Kidney tubule cell (primary cell): ENCODE results near the gene MACROD1.
A peak's percentile ranks its signal among the peaks of the same experiment; 100 is the strongest.

Experiments
- DNase-seq: peaks from one replicate; pipeline ENCODE4 v3.0.0-alpha.2; 2018; ENCODE audit warnings: low spot score

MACROD1 gene

DNA sequence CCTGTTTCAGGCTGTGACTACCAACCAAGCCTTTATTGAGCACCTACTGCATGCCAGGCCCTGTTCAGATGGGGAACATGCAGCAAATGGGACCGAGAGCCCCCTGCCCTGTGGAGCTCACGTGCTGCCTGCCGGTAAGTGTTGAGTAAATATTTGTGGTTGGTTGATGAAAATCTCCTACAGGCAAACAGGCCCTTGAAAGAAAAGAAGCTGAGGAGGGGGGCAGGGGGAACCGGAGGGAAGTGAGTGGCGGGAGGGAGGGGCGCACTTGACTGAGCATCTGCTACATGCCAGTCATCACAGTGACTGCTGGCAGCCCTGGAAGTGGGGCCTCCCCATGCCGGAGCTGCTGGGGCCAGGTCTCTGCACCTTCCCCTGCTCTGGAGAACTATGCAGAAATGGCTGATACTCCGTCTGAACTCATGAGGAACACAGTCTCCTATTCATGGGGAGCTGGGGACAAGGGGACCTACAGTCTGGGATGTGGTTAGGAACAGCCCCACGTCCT lies 34.2 kb downstream of the MACROD1 start:
- no peak for DNase-seq

DNA sequence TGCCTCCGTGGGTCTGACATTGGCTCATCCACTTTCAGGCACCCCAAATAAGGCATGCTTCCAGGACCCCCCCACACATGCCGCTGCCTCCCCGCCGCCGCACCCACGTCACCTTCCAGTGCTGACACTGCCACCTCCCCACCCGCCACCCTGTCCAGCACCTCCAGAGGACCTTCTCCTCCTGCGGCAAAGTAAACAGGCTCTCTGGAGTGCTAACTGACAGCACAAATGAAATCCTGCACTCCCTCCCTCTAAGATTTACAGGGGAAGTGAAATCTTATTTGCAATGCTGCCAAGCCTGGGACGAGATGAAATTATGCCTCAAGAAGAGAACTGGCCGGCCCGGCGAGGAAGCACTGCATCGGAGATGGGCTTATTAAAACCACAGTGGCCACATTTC lies 35.3 kb downstream of the MACROD1 start:
- DNase-seq: no peak

DNA sequence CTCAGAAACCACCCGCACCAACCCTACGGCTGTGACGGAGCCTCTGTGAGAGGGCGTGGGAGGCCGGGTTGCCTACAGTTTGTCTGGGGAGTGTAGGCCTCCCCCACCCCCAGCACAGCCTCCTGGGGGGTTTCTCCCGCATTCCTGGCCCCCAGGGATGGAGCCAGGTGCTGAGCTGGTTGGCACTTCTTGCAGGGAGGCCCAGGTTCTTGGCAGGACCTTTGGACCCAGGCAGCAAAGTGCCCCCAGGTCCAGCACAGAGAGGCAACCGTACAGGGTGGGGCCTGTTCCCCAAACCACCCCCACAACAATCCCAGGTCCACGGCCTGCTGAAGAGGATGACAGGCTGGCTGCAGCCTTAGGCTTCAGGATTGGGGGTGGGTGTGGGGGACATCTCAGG lies 36.5 kb downstream of the MACROD1 start:
- no peak for DNase-seq

DNA sequence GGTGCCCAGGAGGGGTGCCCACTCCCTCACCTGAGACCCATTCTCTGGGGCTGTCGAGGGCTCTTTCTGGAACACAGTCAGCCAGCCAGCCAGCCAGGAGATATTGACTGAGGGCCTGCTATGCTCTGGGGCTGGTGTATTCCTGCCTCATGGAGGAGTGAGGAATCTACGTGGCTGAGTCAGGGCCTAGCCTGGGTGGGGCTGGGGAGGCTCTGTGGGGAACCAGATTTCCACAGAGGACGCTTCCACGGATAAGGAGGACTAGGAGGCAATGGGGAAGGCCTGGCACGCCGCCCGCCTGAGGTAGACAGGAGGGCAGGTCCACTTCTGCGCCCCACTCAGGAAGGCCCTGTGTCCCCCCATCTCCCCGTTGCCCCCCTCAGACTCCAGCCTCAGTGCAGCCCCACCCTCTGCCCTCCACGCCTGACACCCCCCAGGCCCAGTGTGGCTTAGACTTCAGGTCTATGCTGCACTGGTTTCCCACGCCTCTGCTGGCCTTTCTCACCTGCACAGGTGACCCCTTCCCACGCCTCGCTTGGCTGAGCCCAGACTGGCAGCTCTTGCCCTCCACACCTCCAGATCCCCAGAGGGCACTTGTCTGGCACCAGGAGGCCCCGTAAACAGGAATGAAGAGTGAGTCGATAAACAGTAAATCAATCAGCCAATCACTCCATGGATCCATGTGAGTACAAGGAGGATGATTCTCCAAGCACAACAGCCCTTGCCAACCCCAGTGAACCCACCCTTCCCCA lies 37.5 kb downstream of the MACROD1 start:
- no peak for DNase-seq

DNA sequence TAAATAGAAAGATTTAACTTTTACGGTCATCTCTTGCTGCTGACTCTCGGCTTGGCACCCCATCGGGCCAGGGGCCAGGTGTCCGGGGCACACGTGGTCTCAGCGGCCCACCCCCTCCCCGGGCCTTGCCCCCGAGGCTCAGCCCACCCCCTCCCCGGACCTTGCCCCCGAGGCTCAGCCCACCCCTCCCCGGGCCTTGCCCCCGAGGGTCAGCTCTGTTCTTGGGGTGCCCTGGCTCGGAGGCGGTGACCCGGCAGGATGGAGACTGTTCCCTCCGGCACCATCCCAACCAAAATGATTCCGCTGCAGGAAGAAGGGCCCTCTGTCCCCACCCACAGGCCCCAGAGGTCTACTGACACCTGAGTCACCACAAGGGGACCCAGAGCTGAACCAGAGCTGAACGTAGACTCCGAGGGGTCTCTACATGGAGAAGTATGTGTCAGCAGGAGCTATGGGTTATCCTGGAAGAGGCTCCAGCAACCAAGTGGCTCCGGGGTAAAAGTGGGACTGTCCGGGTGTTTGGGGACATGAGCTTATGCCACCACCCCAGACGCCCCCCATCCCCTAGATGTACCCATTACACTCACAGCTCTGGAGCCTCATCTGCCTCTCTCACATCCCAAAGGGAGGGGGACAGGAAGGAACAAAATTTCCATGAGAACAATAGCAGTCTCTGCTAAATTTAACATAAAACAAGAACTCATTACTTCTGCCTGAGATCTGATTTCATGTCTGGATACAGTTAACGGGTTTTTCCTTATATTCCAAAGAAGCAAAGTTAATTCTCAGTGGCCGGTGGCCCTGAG lies 38.4 kb downstream of the MACROD1 start:
- DNase-seq: no peak

DNA sequence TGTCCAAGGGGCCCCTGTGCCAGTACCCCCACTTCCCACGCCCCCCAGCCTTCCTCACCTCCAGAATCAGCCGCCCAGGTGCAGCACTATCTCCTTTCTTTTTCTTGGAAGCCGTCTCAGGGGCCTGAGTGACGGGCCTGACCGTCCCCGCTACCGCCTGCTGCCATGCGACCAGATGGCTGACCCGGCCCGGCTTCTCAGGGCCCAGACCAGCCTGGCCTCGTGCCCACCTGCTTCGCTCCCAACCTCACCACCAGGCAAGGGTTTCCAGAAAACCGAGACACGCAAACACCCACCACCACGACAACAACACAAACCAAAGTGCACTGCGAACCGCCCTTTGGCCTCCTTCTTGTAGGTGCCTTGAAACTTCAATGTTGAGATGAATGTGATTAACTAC lies 39.1 kb downstream of the MACROD1 start:
- DNase-seq: no peak

DNA sequence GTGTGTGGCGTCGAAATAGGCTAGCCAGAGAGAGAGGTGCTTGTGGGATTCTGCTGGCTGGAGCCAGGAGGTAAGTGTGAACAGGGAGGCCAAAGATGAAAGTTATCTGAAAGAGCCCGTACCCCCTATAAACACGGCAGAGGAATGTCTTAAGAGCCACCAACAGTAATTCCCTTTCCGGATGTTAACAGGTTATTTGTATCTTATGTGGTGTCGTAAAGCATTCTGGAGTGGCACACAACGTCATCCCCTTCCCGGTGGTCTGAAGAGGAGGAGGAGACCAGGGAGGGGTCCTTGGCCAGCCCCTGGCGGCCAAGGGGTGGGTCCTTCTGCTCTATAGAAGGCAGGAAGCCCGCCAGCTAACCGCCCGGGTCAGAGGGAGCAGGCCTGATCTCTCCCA lies 39.5 kb downstream of the MACROD1 start:
- no peak for DNase-seq

DNA sequence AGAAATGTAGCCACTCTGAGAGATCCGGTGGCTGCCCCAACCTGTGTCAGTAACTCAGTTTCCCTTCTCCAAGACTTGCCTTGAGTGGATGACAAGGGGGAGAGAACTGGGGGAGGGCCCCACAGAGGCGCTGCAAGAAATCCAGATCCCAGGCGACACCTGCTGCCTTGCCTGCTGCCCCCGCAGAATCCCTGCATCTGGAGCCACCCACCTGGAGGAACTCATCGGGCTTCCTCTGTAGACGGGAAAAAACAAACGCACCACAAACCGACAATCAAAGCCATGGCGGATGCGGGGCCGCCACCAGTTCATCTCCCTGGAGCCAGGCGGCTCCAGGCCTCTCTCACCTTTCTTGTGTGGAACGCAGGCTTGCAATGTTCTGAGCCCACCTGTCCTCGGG lies 40.2 kb downstream of the MACROD1 start:
- no peak for DNase-seq

DNA sequence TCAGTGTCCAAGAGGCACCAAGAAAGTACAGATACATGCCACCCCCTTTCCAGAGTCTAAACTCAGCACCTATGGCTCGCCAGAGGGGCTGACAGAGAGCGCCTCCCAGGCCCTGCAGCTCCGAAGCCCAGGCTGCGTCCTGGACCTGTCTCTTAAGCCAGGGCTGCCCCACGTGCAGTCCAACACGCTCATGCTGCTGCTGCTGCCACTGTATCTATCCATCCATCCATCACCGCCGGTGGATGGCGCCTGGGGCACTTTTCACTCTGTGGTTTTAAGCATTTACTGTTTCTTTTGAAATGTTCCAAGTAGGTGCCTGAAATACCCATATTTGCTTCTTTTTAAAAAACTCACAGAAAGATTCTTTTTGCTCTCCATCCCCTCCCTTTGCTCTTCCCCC lies 41.8 kb downstream of the MACROD1 start:
- DNase-seq: no peak

DNA sequence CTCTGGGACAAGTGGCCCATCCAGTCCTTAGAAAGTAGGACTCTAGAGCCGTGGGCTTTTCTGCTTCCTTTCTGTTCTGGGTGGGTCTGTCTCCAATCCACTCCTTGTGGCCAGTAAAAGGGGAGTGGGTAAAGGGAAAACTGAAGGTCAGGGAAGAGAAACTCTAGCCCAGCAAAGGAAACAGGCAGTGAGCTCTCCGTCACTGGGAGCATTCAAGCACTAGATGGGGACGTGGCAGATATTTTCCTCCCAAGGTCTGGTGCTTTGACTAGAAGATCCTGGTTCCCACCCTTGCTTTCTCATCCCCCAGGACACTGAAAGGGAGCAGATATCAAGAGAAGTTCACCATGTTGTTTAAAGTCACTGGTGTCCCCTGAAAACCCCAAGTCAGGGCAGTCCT lies 42.2 kb downstream of the MACROD1 start:
- no peak for DNase-seq

DNA sequence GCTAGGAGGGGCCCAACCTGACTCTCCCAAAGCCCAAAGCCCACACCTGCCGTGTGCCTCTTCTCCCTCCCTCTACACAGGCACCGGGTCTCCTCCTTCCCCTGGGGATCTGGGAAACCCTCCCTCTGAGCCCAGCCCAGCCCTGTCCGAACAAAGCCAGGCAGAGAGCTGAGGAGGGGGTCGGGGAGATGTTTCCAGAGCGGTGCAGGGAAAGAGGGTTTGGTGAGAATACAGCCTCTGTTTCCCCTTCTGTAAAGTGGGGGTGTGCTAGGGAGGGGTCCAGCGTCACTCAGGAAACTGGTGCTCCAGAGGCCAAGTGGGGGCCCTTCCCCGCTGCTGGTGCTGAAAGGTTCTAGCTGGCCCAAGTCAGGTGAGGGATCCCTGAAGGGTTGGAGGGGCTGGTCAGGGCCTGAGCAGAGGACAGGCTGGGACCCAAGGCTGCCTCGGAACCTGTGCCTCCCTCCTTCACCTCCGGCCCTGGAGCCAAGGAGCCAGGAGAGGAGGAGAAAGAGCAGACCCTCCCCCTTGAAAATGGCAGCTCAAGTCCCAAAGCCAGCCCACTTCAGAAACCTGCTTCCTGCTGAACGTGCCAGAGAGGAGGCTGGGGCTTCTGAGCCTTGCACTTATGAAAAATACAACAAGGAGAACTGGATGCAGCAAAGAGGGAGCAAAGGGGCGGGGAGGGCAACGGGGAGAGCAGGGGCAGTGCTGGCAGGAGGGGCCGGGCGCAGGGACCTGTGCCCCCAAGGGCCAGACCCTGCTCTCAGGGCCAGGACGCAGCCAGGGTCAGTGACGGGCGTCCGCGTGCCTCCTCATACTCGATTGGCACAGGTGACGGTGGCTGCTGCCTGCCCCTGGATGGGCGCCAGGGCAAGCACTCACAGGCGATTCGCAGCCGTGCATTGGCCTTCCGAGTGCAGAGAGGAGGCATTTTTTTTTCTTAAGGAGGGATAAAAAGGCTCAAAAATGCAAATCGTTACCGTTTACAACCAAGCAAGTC lies 43.2 kb downstream of the MACROD1 start:
- DNase-seq: peak; percentile 44

DNA sequence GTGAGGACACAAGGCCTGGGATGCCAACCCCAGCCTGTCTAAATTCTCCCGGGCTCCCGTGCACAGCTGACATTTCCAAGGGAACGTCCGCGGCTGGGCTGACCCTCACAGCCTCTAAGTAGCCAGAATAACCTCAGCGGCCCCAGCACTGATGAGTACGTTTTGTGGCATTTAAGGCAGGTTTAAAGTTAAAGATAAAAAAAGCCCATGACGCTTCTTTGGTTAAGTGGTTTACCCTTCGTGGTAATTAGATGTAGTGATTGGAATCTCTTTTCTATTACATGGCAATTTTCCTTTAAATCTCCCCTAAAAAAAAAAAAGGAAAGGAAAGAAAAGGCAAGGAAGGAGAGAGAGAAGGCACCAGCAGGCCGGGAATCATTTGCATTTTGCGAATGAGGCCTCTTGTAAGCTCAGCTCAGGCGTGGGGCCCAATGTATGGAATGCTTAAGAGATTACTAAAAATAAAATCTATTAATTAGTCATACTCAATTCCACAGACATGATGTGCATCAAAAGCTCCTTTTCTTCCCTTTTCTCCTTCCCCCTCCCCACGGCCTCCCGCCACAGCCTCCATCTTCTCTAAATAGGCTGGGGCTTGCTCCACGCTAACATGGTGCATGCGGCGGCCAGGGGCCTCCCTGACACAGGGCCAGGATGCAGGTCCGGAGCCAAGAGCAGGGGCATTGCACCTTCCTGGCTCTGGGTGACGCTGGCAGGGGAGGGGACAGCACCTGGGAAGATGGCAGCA lies 44.1 kb downstream of the MACROD1 start:
- peak; percentile 75 for DNase-seq

DNA sequence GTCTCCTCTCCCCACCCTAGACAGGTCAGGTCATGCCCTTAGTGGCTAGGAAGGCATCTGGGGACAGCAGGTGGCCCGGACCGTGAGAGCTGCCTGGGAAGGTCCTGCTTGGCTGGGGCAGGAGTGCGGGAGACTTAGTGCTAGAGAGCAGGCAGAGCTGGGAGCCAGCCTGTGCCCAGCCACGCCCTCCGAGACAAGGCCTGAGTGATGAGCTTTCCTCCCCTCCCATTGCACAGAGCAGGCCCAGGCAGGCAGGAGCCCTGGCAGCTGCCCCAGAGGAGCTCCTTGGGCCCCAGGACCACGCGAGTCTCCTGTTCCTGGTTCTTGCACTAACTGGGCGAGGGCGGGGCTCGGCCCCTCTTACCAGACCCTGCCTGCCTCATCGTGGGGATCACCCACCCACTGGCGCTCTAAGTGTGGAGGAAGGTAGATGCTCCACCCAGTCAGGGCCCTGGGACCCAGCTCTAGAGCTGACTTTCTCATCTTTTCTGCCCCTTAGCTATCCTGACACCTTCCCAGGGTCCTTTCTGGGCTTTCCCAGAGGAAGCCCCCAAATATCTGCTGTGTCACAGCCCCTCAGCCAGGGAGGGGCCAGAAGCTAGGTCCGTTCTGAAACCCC lies 44.9 kb downstream of the MACROD1 start:
- peak; percentile 30 for DNase-seq

DNA sequence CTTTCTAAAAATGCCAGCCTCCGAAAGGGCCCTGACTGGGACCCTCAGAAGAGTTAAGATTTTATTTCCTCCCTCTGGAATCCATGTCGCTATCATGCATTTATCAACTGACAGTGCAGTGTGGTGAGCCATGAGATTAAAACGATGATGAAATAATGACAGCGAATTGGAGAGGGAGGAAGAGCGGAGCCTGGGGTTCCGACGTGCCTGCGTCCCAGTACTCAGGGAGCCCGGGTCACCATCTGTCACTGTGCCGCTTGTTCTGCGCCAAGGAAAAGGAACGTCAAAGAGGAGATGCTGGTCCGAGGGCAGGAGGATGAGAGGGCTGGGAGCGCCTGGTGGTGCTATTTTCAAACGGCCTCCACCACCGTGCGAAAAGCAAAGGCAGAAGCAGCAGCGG lies 46.2 kb downstream of the MACROD1 start:
- DNase-seq: no peak

DNA sequence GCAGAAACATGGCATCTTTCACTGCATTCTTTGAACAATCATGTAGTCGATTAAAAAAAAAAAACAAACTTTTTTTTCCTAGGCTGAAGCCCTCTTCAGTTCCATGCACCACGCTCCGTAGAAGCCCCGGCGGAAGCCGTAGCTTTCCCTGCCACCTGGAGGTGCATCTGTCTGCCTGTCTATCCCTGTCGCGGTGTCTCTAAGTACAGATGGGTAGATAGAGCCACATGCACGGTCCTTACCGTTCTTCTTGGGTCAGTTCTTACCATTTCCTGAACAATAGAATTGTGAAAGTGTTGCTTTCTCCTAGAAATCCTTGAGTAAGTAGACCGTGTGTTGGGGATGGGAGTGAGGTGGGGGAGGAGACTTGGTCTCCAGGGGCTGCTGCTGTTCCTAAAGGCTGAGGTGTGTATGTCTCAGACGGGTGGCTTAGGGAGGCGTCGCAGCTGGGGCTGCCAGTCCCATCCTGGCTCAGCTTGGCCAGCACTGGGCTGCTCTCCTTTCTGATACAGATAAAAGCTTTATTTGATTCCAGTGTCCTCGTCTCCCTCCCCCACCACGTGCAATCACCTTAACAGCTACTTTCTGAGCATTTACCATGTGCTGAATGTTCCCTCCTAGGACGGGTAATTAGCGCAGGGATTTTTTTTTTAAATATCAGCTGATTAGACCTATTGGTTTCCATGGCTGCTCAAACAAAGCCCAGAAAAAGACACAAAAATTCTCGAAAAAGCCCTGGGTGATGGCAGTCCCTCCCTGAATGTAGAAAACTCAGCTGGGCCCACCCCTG lies 46.8 kb downstream of the MACROD1 start:
- DNase-seq: no peak

DNA sequence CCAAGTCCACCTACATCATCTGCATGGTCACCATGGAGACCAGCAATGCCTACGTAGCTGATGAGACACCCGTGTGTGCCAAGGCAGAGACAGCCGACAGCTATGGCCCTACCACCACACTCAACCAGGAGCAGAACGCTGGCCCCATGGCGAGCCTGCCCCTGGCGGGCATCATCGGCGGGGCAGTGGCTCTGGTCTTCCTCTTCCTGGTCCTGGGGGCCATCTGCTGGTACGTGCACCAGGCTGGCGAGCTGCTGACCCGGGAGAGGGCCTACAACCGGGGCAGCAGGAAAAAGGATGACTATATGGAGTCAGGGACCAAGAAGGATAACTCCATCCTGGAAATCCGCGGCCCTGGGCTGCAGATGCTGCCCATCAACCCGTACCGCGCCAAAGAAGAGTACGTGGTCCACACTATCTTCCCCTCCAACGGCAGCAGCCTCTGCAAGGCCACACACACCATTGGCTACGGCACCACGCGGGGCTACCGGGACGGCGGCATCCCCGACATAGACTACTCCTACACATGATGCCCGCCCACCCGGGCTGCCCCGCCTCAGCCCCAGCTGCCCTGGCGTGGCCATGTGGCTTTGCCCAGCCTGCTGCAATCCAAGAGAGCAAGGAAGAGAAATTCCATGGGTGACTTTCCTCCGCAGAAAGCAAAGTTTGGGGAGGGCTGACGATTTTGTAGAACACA lies 48.0 kb downstream of the MACROD1 start:
- no peak for DNase-seq

DNA sequence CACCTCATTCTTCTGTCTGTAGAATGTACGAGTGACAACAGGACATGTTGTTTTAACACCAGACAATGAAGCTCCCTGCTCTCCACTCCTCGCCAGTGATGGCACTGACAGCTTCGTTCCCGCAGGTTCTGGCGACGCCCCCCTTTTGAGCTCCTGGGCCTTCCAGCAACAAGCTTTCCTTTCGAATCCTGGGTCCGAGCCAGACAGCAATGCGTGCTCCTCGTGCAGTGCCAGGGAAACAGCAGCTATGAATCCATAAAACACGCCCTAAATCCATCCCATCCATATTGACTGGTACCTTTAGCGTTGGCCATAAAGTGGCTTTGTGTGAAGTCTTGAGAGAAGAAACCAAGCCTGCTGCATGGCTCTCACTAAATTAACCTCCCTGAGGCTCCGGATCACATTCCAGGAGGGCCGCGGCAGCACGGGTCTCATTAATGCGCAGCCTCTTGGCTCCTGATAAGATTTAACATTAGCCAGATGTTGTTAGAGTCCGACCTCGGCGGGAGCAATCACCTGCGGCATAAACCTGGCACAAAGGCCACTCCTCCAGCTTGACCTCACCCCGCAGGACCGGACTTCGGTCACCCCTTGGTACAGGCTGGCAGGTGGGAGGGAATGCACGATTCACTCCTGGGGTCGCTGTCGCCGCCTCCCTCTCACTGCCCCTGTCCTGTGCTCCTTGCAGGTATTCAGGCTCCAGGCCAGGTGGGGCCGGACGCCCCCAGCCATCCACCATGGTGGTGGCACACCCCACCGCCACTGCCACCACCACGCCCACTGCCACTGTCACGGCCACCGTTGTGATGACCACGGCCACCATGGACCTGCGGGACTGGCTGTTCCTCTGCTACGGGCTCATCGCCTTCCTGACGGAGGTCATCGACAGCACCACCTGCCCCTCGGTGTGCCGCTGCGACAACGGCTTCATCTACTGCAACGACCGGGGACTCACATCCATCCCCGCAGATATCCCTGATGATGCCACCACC lies 50.1 kb downstream of the MACROD1 start:
- DNase-seq: no peak

DNA sequence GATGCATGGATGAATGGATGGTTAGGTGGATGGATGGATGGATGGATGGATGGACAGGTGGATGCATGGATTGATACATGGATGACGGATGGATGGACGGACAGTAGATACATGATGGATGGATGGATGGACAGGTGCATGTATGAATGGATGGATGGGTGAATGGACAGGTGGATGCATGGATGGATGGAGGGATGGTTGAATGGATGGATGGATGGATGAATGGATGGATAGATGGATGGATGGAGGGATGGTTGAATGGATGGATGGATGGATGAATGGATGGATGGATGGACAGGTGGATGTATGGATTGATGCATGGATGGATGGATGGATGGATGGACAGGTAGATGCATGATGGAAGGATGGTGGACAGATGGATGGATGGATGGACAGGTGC lies 51.7 kb downstream of the MACROD1 start:
- DNase-seq: no peak
